GM12875 (cell line): ENCODE results near the gene SCAPER.

ENCODE experiments used
- H3K4me3 ChIP-seq: one replicate; pipeline ENCODE4 v1.5.1; 2011; ENCODE audit warnings: low read depth, low read length, control low read depth
- TF ChIP-seq, protein P1 (sequence below): IDR thresholded peaks from 2 replicates; pipeline ENCODE4 v1.5.1; 2011; ENCODE audit warnings: low read depth, mild to moderate bottlenecking, control low read depth, inconsistent platforms, low read length, moderate library complexity, borderline replicate concordance; ENCODE audit not compliant: insufficient read depth

SCAPER gene

DNA sequence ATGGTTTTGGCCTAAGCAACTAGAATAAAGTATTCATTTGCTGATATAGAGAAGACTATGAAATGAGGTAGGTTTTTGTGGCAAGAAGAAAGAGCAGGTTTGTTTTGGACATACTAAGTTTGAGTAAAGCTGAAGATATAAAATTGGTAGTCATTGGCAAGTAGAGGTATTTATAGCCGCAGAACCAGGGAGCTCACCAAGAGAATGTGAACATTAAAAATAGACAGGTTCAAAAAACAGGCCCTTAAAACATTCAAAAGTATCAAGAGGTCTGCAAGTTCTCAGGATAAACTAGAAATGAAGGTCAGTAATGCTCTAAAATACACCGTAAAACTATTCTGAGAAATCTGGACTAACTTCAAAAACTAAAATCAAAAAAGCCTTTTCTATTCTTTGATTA lies 240.7 kb downstream of the SCAPER start:
- no peak overlapping the region for H3K4me3 ChIP-seq
- TF ChIP-seq, protein P1, sequence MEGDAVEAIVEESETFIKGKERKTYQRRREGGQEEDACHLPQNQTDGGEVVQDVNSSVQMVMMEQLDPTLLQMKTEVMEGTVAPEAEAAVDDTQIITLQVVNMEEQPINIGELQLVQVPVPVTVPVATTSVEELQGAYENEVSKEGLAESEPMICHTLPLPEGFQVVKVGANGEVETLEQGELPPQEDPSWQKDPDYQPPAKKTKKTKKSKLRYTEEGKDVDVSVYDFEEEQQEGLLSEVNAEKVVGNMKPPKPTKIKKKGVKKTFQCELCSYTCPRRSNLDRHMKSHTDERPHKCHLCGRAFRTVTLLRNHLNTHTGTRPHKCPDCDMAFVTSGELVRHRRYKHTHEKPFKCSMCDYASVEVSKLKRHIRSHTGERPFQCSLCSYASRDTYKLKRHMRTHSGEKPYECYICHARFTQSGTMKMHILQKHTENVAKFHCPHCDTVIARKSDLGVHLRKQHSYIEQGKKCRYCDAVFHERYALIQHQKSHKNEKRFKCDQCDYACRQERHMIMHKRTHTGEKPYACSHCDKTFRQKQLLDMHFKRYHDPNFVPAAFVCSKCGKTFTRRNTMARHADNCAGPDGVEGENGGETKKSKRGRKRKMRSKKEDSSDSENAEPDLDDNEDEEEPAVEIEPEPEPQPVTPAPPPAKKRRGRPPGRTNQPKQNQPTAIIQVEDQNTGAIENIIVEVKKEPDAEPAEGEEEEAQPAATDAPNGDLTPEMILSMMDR: no peak

DNA sequence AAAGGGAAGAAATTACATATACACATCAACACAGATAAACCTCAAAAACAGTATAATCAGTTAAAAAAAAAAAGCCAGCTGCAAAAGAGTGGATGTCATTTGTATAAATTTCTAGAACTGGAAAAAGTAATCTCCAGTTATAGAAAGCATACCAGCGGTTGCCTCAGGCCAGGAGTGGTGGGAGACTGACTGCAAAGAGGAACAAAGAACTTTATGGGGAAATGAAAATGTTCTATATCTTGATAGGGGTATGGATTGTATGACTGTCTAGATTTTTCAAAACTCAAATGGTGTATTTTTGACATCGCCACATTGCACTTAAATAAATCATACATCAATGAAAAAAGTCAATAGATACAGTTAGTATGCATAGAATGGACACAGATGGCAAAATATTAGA lies 241.6 kb downstream of the SCAPER start:
- no peak overlapping the region for H3K4me3 ChIP-seq
- TF ChIP-seq, protein P1: no peak

- TF ChIP-seq, protein P1: no peak
These were observed 256.3 kb downstream of the SCAPER start for GRCh38 chr15:76648732-76649444.

GRCh38 chr15:76647612-76648011 lies 257.5 kb downstream of the SCAPER start:
- H3K4me3 ChIP-seq: no peak overlapping the region
- TF ChIP-seq, protein P1: no peak

More at GRCh38 chr15:76648732-76649444, 256.3 kb downstream of the SCAPER start:
- no peak overlapping the region for H3K4me3 ChIP-seq

GRCh38 chr15:76644646-76645045 lies 260.5 kb downstream of the SCAPER start:
- no peak overlapping the region for H3K4me3 ChIP-seq
- TF ChIP-seq, protein P1: no peak

- no peak overlapping the region for H3K4me3 ChIP-seq
- TF ChIP-seq, protein P1: no peak
These were observed 262.5 kb downstream of the SCAPER start for GRCh38 chr15:76642671-76643070.

GRCh38 chr15:76637166-76637565 lies 268.0 kb downstream of the SCAPER start:
- TF ChIP-seq, protein P1: no peak

More at GRCh38 chr15:76637166-76637565, 268.0 kb downstream of the SCAPER start:
- H3K4me3 ChIP-seq: no peak overlapping the region
